Vagina (tissue), 2 donors: ENCODE data around the gene ZMAT2. TPM values are rescaled to one million over a fixed set of nuclear protein-coding genes. Genes with fewer than 3 reads are reported as not detected.
"Not testable (repeated sequence)": the region's sequence is repeated elsewhere in the genome, so short reads cannot be mapped to it uniquely, and the experiment has no call there.

Source experiments
- DNase-seq, 2 donors: peaks; one replicate each; pipeline ENCODE4 v3.0.0-alpha.2; 2017; ENCODE audit errors: extremely low spot score in 2 of 2
- H3K27ac ChIP-seq: fragments of 200-600 bp; sonication (generic); one replicate; pipeline ENCODE4 v1.5.1; 2019
- H3K27me3 ChIP-seq: fragments of 200-600 bp; sonication (generic); one replicate; pipeline ENCODE4 v1.5.1; 2019
- H3K36me3 ChIP-seq, 2 donors: fragments of 200-600 bp; sonication (generic); one replicate each; pipeline ENCODE4 v1.5.1; 2017 to 2019
- H3K4me1 ChIP-seq: fragments of 200-600 bp; sonication (generic); one replicate; pipeline ENCODE4 v1.5.1; 2019
- H3K4me3 ChIP-seq, 2 donors: fragments of 200-600 bp; sonication (generic); 1 replicate in 1 of 2; 2 replicates in 1 of 2; pipeline ENCODE4 v1.5.1; 2016 to 2019
- H3K9me3 ChIP-seq: fragments of 200-600 bp; sonication (generic); one replicate; pipeline ENCODE4 v1.5.1; 2019
- CTCF ChIP-seq, 3 experiments: fragments of 450-650 bp in 2 of 3; fragments of 200-600 bp in 1 of 3; sonication (generic) in 1 of 3; IDR thresholded peaks; one replicate each; pipeline ENCODE4 v1.5.1; 2017 to 2019; ENCODE audit warnings: antibody characterized with exemption in 3 of 3, mild to moderate bottlenecking in 2 of 3, moderate library complexity in 2 of 3
- POLR2A ChIP-seq, 2 donors: fragments of 450-650 bp; IDR thresholded peaks; one replicate each; pipeline ENCODE4 v1.6.1; 2017; ENCODE audit warnings: antibody characterized with exemption in 2 of 2, mild to moderate bottlenecking in 2 of 2, moderate library complexity in 2 of 2
- POLR2AphosphoS5 ChIP-seq, 2 donors: sonication (generic); formaldehyde crosslinking; IDR thresholded peaks; one replicate each; pipeline ENCODE4 v1.9.0; 2017; ENCODE audit warnings: antibody characterized with exemption in 2 of 2, mild to moderate bottlenecking in 2 of 2, low read depth in 1 of 2; ENCODE audit not compliant: insufficient read depth in 1 of 2
- intact Hi-C: fragments of 100-400 bp; cut with DNase I; formaldehyde crosslinking; loops from one replicate; pipeline ENCODE4 v1.15.1; 2023
- total RNA-seq: library from RNA; depleted of rRNA; stranded (reverse); fragments of >200 nt; gene quantifications from one replicate; pipeline ENCODE4 v1.2.3, GENCODE V29; 2016

The ZMAT2 gene
- total RNA-seq, 1 donor from 2014 or later: 22.6 TPM

- peak in 1 of 2 donors; percentile 91 for DNase-seq
- Histone ChIP-seq H3K27me3 (no peaks in the 10 kb centered on the region), H3K36me3 (peaks cover 0 to 38% of the 10 kb centered on the region in 2 donors), H3K27ac (peak within 1 kb of the TSS; percentile 80), H3K4me3 (peak within 1 kb of the TSS; percentile 66 to 86), H3K9me3 (no peaks in the 10 kb centered on the region), H3K4me1 (peaks cover 38% of the 10 kb centered on the region)
- intact Hi-C loops: no loop called here
- TF ChIP-seq CTCF (IDR thresholded peaks at IDR 0.05) (no peak), POLR2AphosphoS5 (IDR thresholded peaks at IDR 0.05; ENCODE audit: insufficient read depth in 1 of 2, low read depth in 1 of 2) (peak; percentile 88 to 93), POLR2A (IDR thresholded peaks at IDR 0.05) (no peak)
Measured at GRCh38 chr5:140690941-140691924, 9.0 kb upstream of the ZMAT2 start, which contains the start of the genes HARS1 and HARS2. Gene HARS1 (minus strand): TSS chr5:140691370. CDS start chr5:140691304, 66 bp downstream. Gene HARS2 (plus strand): TSS chr5:140691455. CDS start chr5:140691649, 194 bp downstream.

GRCh38 chr5:140694276-140694675 is 6.0 kb upstream of the ZMAT2 start:
- Histone ChIP-seq H3K27ac (no peak overlapping the region), H3K27me3 (no peaks in the 10 kb centered on the region), H3K9me3 (no peaks in the 10 kb centered on the region), H3K36me3 (peaks cover 0 to 58% of the 10 kb centered on the region in 2 donors), H3K4me1 (peaks cover 36% of the 10 kb centered on the region), H3K4me3 (no peak overlapping the region)
- no peak for DNase-seq
- intact Hi-C loops: no loop called here
- TF ChIP-seq POLR2A (IDR thresholded peaks at IDR 0.05): no peak
- TF ChIP-seq CTCF (IDR thresholded peaks at IDR 0.05): no peak
- TF ChIP-seq POLR2AphosphoS5 (IDR thresholded peaks at IDR 0.05; ENCODE audit: insufficient read depth in 1 of 2, low read depth in 1 of 2): no peak

GRCh38 chr5:140696891-140697492 is 3.3 kb upstream of the ZMAT2 start:
- TF ChIP-seq CTCF (IDR thresholded peaks at IDR 0.05): no peak
- TF ChIP-seq POLR2A (IDR thresholded peaks at IDR 0.05): no peak
- Histone ChIP-seq H3K9me3 (no peaks in the 10 kb centered on the region), H3K36me3 (peaks cover 0 to 64% of the 10 kb centered on the region in 2 donors), H3K27ac (no peak overlapping the region), H3K27me3 (no peaks in the 10 kb centered on the region), H3K4me3 (no peak overlapping the region), H3K4me1 (peaks cover 30% of the 10 kb centered on the region)
- DNase-seq: peak in 1 of 2 donors; percentile 64
- intact Hi-C loops: no loop called here

GRCh38 chr5:140707812-140708211 is 7.6 kb downstream of the ZMAT2 start:
- DNase-seq: no peak
- no peak for TF ChIP-seq CTCF (IDR thresholded peaks at IDR 0.05)
- TF ChIP-seq POLR2AphosphoS5 (IDR thresholded peaks at IDR 0.05; ENCODE audit: insufficient read depth in 1 of 2, low read depth in 1 of 2): no peak
- TF ChIP-seq POLR2A (IDR thresholded peaks at IDR 0.05): no peak
- intact Hi-C loops: no loop called here
- Histone ChIP-seq H3K27me3 (no peaks in the 10 kb centered on the region), H3K9me3 (no peaks in the 10 kb centered on the region), H3K27ac (no peak overlapping the region), H3K4me1 (peaks cover 3% of the 10 kb centered on the region), H3K36me3 (peaks cover 3 to 40% of the 10 kb centered on the region in 2 donors), H3K4me3 (no peak overlapping the region)

GRCh38 chr5:140708787-140709186 is 8.5 kb downstream of the ZMAT2 start:
- H3K4me1 ChIP-seq, DNase-seq, H3K4me3 ChIP-seq, H3K9me3 ChIP-seq, H3K27me3 ChIP-seq, intact Hi-C loops, H3K27ac ChIP-seq: not testable (repeated sequence)
- H3K36me3 ChIP-seq: peaks cover 3 to 30% of the 10 kb centered on the region in 2 donors
